HCT116 (cell line): Measurements from ENCODE around the gene INSIG2. TPM values are rescaled to one million over a fixed set of nuclear protein-coding genes. Genes with fewer than 3 reads are reported as not detected.

ENCODE experiments used
- ATAC-seq: fragments of 200-7000 bp; cut with Tn5 transposase; 2 replicates; pipeline ENCODE4 v1.9.1; 2020; ENCODE audit warnings: mild to moderate bottlenecking, moderate library complexity
- BruUV-seq: library from RNA; stranded (reverse); fragments of 400-500 nt; replicated peaks from 2 replicates; lab custom pipeline; 2021; lab: Mats Ljungman, UMichigan
- CTCF ChIA-PET: fragments of 300-600 bp; sonication (Branson Sonifier 250); formaldehyde crosslinking; loops from one replicate; lab custom pipeline; 2021; ENCODE audit warnings: antibody characterized with exemption; lab: Charles Lee
- POLR2A ChIA-PET: fragments of 300-600, 350-600 bp; sonication (Branson Sonifier 250); formaldehyde crosslinking; loops from one replicate; lab custom pipeline; 2021; ENCODE audit warnings: antibody characterized with exemption; lab: Charles Lee
- RAD21 ChIA-PET, 2 experiments: fragments of 300-600 bp; sonication (Branson Sonifier 250); formaldehyde crosslinking; loops; one replicate each; lab custom pipeline; 2023; ENCODE audit warnings: low total read pairs in 2 of 2; ENCODE audit not compliant: uncharacterized antibody in 2 of 2, unreplicated experiment in 2 of 2, low non-redundant PET in 1 of 2; lab: Charles Lee
- DNase-seq: peaks from one replicate; pipeline ENCODE4 v3.0.0-alpha.2; 2010; ENCODE audit warnings: low read depth, low spot score
- H2AFZ ChIP-seq: fragments of 200-600 bp; shearing (Covaris generic), sonication (generic); 2 replicates; pipeline ENCODE4 v1.6.1; 2017; ENCODE audit warnings: low read depth, mixed run types, mixed read lengths, antibody characterized with exemption, low read length; ENCODE audit not compliant: poor library complexity, severe bottlenecking
- H3K27ac ChIP-seq: 2 replicates; pipeline ENCODE4 v1.5.1; 2012; ENCODE audit warnings: low read depth, low read length
- H3K27me3 ChIP-seq: fragments of 200-600 bp; sonication (generic); 2 replicates; pipeline ENCODE4 v1.6.1; 2016; ENCODE audit warnings: mixed run types, low read length, mixed read lengths; ENCODE audit not compliant: insufficient read depth
- H3K36me3 ChIP-seq, 2 experiments: fragments of 200-500 bp in 1 of 2; fragments of 200-600 bp in 1 of 2; sonication (Bioruptor generic) in 1 of 2; sonication (generic) in 1 of 2; 2 replicates each; pipeline versions ENCODE4 v1.5.1 to v1.6.1; 2014 to 2016; ENCODE audit warnings: low read length in 2 of 2, inconsistent platforms in 1 of 2, mixed read lengths in 1 of 2, mixed run types in 1 of 2; ENCODE audit not compliant: insufficient read depth in 2 of 2, control insufficient read depth in 1 of 2
- H3K4me1 ChIP-seq, 2 experiments: fragments of 200-600 bp in 1 of 2; sonication (generic) in 1 of 2; 2 replicates each; pipeline versions ENCODE4 v1.5.1 to v1.6.1; 2012 to 2017; ENCODE audit warnings: low read length in 2 of 2, inconsistent platforms in 1 of 2, mild to moderate bottlenecking in 1 of 2, mixed read lengths in 1 of 2, mixed run types in 1 of 2, moderate library complexity in 1 of 2; ENCODE audit not compliant: insufficient read depth in 2 of 2, control insufficient read depth in 1 of 2
- H3K4me2 ChIP-seq: fragments of 200-600 bp; sonication (generic); 2 replicates; pipeline ENCODE4 v1.6.1; 2017; ENCODE audit warnings: mixed run types, low read length, mixed read lengths
- H3K4me3 ChIP-seq, 2 experiments: fragments of 200-600 bp in 1 of 2; sonication (generic) in 1 of 2; replicated peaks in 1 of 2; 2 replicates each; pipeline ENCODE4 v1.5.1; 2011 to 2016; ENCODE audit warnings: low read length in 2 of 2, control low read depth in 1 of 2, low read depth in 1 of 2, mild to moderate bottlenecking in 1 of 2, mixed read lengths in 1 of 2, mixed run types in 1 of 2
- H3K79me2 ChIP-seq: fragments of 200-600 bp; sonication (generic); 2 replicates; pipeline ENCODE4 v1.6.1; 2017; ENCODE audit warnings: mild to moderate bottlenecking, mixed run types, low read length, moderate library complexity, mixed read lengths; ENCODE audit not compliant: insufficient read depth
- H3K9ac ChIP-seq: fragments of 200-600 bp; sonication (generic); 2 replicates; pipeline ENCODE4 v1.6.1; 2016; ENCODE audit warnings: low read length, mixed read lengths
- H3K9me2 ChIP-seq: fragments of 200-600 bp; sonication (generic), shearing (Covaris generic); 2 replicates; pipeline ENCODE4 v1.6.1; 2017; ENCODE audit warnings: mixed run types, mild to moderate bottlenecking, moderate library complexity; ENCODE audit not compliant: insufficient read depth
- H3K9me3 ChIP-seq, 2 experiments: fragments of 200-500 bp in 1 of 2; fragments of 200-600 bp in 1 of 2; sonication (Bioruptor generic) in 1 of 2; sonication (generic) in 1 of 2; 2 replicates each; pipeline ENCODE4 v1.6.1; 2014 to 2017; ENCODE audit warnings: low read length in 2 of 2, mixed read lengths in 2 of 2, inconsistent platforms in 1 of 2, low read depth in 1 of 2, mild to moderate bottlenecking in 1 of 2, mixed run types in 1 of 2, moderate library complexity in 1 of 2; ENCODE audit not compliant: control insufficient read depth in 1 of 2, insufficient read depth in 1 of 2
- H4K20me1 ChIP-seq: fragments of 200-600 bp; sonication (generic), shearing (Covaris generic); 2 replicates; pipeline ENCODE4 v1.6.1; 2017; ENCODE audit warnings: mixed run types, mild to moderate bottlenecking, moderate library complexity; ENCODE audit not compliant: insufficient read depth
- EGR1 ChIP-seq: IDR thresholded peaks from 2 replicates; pipeline ENCODE4 v1.6.1; 2012; ENCODE audit warnings: low read depth
- POLR2AphosphoS5 ChIP-seq: IDR thresholded peaks from 2 replicates; pipeline ENCODE4 v1.6.1; 2011; ENCODE audit warnings: mild to moderate bottlenecking, low read depth, low read length, moderate library complexity
- SIN3A ChIP-seq: IDR thresholded peaks from 2 replicates; pipeline ENCODE4 v1.6.1; 2012; ENCODE audit warnings: low read depth
- SP1 ChIP-seq: IDR thresholded peaks from 2 replicates; pipeline ENCODE4 v1.6.1; 2012; ENCODE audit warnings: low read depth
- SRF ChIP-seq: IDR thresholded peaks from 2 replicates; pipeline ENCODE4 v1.6.1; 2012; ENCODE audit warnings: low read depth
- ZBTB33 ChIP-seq: IDR thresholded peaks from 2 replicates; pipeline ENCODE4 v1.6.1; 2011; ENCODE audit warnings: mild to moderate bottlenecking, low read length, moderate library complexity; ENCODE audit not compliant: insufficient replicate concordance; ENCODE audit errors: extremely low read depth
- ZFX ChIP-seq: fragments of 450-650 bp; IDR thresholded peaks from 2 replicates; pipeline ENCODE4 v1.6.1; 2017
- intact Hi-C: fragments of 100-400 bp; cut with micrococcal nuclease; formaldehyde crosslinking; loops from 2 replicates; pipeline ENCODE4 v1.10.0; 2022
- total RNA-seq: library from RNA; stranded (reverse); gene quantifications from one replicate; pipeline ENCODE4 v1.2.1, GENCODE V29; 2021; ENCODE audit not compliant: unreplicated experiment

INSIG2 gene
- total RNA-seq, 1 experiment from 2014 or later, result 21.8 TPM

- BruUV-seq, result no TSS peak
- CTCF ChIA-PET, result no interaction called here
Measured at GRCh38 chr2:118120401-118120780, 32.1 kb downstream of the INSIG2 start.

GRCh38 chr2:118121101-118121500 lies 32.8 kb downstream of the INSIG2 start:
- ChIA-PET CTCF (no interaction called here), POLR2A (no interaction called here), RAD21 (no interaction called here)
- Histone ChIP-seq H3K9me2 (no peaks in the 10 kb centered on the region), H3K4me3 (no peak overlapping the region), H3K79me2 (no peaks in the 10 kb centered on the region), H3K4me2 (peak overlapping the region; percentile 2; the same call in 1 of the 2 replicates), H3K36me3 (no peaks in the 10 kb centered on the region), H3K9ac (no peak overlapping the region), H2AFZ (no peak overlapping the region), H3K27me3 (no peaks in the 10 kb centered on the region), H3K27ac (no peak overlapping the region), H3K4me1 (peaks cover 37 to 94% of the 10 kb centered on the region in 2 experiments), H3K9me3 (no peaks in the 10 kb centered on the region), H4K20me1 (no peaks in the 10 kb centered on the region)
- intact Hi-C loops, result loop anchor here (5.0 kb wide), 1 partner anchor 66 kb away; no protein-coding TSS in a partner anchor
- no TSS peak for BruUV-seq
- ATAC-seq, result no peak
- no peak for TF ChIP-seq EGR1
- no peak for TF ChIP-seq ZFX
- no peak for TF ChIP-seq POLR2AphosphoS5
- DNase-seq, result no peak

More at GRCh38 chr2:118120401-118120780, 32.1 kb downstream of the INSIG2 start:
- Histone ChIP-seq H3K27ac (no peak overlapping the region), H2AFZ (no peak overlapping the region), H3K4me1 (peaks cover 37 to 92% of the 10 kb centered on the region in 2 experiments), H3K9me2 (no peaks in the 10 kb centered on the region), H3K79me2 (no peaks in the 10 kb centered on the region), H3K36me3 (no peaks in the 10 kb centered on the region), H3K9me3 (no peaks in the 10 kb centered on the region), H3K9ac (no peak overlapping the region), H3K27me3 (no peaks in the 10 kb centered on the region), H3K4me2 (no peak overlapping the region), H3K4me3 (no peak overlapping the region), H4K20me1 (no peaks in the 10 kb centered on the region)
- DNase-seq (no peak), ATAC-seq (no peak)
- ChIA-PET POLR2A (no interaction called here), RAD21 (no interaction called here)
- intact Hi-C loops, result loop anchor here (5.0 kb wide), 1 partner anchor 67 kb away; no protein-coding TSS in a partner anchor
- no peak for TF ChIP-seq SRF
- no peak for TF ChIP-seq ZFX
- TF ChIP-seq SIN3A, result no peak
- TF ChIP-seq SP1, result no peak
- TF ChIP-seq ZBTB33, result no peak
